HepG2 (cell line): ENCODE results near the gene KAT6B. TPM values are rescaled to one million over a fixed set of nuclear protein-coding genes. Genes with fewer than 3 reads are reported as not detected.

ENCODE experiments used
- EZH2 ChIP-seq: conservative IDR thresholded peaks from 2 replicates; pipeline ENCODE4 v1.6.1; 2012; ENCODE audit warnings: mild to moderate bottlenecking, low read depth, low read length, moderate library complexity
- GLMP ChIP-seq: sonication (generic); formaldehyde crosslinking; IDR thresholded peaks from 2 replicates; pipeline ENCODE4 v1.9.0; 2021; ENCODE audit warnings: missing genetic modification reagents, mild to moderate bottlenecking, borderline replicate concordance
- HDAC6 ChIP-seq: fragments of 200-600 bp; sonication (generic); IDR thresholded peaks from 2 replicates; pipeline ENCODE4 v1.7.0; 2017; ENCODE audit warnings: mild to moderate bottlenecking, antibody characterized with exemption, low read length, low read depth
- IRF9 ChIP-seq: sonication (generic); formaldehyde crosslinking; IDR thresholded peaks from 2 replicates; pipeline ENCODE4 v1.8.0; 2022; ENCODE audit warnings: missing genetic modification reagents, mild to moderate bottlenecking, borderline replicate concordance
- KLF12 ChIP-seq: sonication (generic); formaldehyde crosslinking; IDR thresholded peaks from 2 replicates; pipeline ENCODE4 v1.4.0; 2020; ENCODE audit warnings: missing genetic modification reagents, borderline replicate concordance
- MATR3 ChIP-seq: sonication (generic); formaldehyde crosslinking; IDR thresholded peaks from 2 replicates; pipeline ENCODE4 v1.4.0; 2020; ENCODE audit warnings: missing genetic modification reagents
- MNT ChIP-seq: fragments of 450-650 bp; IDR thresholded peaks from 2 replicates; pipeline ENCODE4 v1.6.1; 2016
- RBM39 ChIP-seq: fragments of 200-400 bp; formaldehyde crosslinking; IDR thresholded peaks from one replicate; pipeline ENCODE4 v1.6.1; 2018; ENCODE audit warnings: antibody characterized with exemption, mild to moderate bottlenecking, low read depth, low read length; ENCODE audit not compliant: poor library complexity, severe bottlenecking
- STAT6 ChIP-seq: sonication (generic); formaldehyde crosslinking; IDR thresholded peaks from 2 replicates; pipeline ENCODE4 v1.4.0; 2020; ENCODE audit warnings: missing genetic modification reagents, mild to moderate bottlenecking, borderline replicate concordance
- YEATS4 ChIP-seq: sonication (generic); formaldehyde crosslinking; IDR thresholded peaks from 2 replicates; pipeline ENCODE4 v1.4.0; 2020; ENCODE audit warnings: missing genetic modification reagents, borderline replicate concordance
- ZBTB49 ChIP-seq: sonication (generic); formaldehyde crosslinking; IDR thresholded peaks from 2 replicates; pipeline ENCODE4 v1.4.0; 2020; ENCODE audit warnings: missing genetic modification reagents, borderline replicate concordance
- ZFP91 ChIP-seq: sonication (generic); formaldehyde crosslinking; IDR thresholded peaks from 2 replicates; pipeline ENCODE4 v1.9.0; 2022; ENCODE audit warnings: missing genetic modification reagents, mild to moderate bottlenecking, borderline replicate concordance
- polyA plus RNA-seq, 8 experiments: library from polyadenylated mRNA; depleted of rRNA in 3 of 8; stranded (reverse) in 7 of 8; unstranded in 1 of 8; fragments of >200 nt; fragmentation: Illumina TruSeq in 4 of 8; extraction: Trizol in 4 of 8; gene quantifications; 2 replicates each; pipeline versions ENCODE4 v1.2.1 to v1.2.3, GENCODE V29; 2011 to 2016; ENCODE audit warnings: low read depth in 4 of 8, missing spikeins in 1 of 8, mixed read lengths in 1 of 8; ENCODE audit not compliant: insufficient read depth in 1 of 8
- total RNA-seq, 5 experiments: library from RNA; depleted of rRNA; stranded (reverse); fragments of >200 nt; fragmentation: Illumina TruSeq; extraction: Trizol; gene quantifications; 2 replicates each; pipeline ENCODE4 v1.2.3, GENCODE V29; 2016; ENCODE audit warnings: low read depth in 1 of 5

The KAT6B gene
- total and polyA plus RNA-seq, 2 of the 13 experiments (the other 11 are each of a cell fraction or from before 2014, with no cell fraction given), result 3.0 to 9.5 TPM

GRCh38 chr10:74826142-74827044, at the start of gene KAT6B (continued):
- TF ChIP-seq RBM39 (peak; percentile 26), KLF12 (CRISPR knock-in tag) (no peak), YEATS4 (CRISPR knock-in tag) (peak; percentile 70), HDAC6 (no peak), MATR3 (CRISPR knock-in tag) (no peak), EZH2 (no peak), MNT (no peak), GLMP (no peak), ZFP91 (CRISPR knock-in tag) (0 out of 2 replicates have a peak, but pooled peaks have one; percentile 32), ZBTB49 (no peak), IRF9 (no peak), STAT6 (CRISPR knock-in tag) (no peak)
